ENCODE results near the gene CCL25.

CCL25 gene

GRCh38 chr19:8108560-8109445, 56.2 kb downstream of the CCL25 start:
- DNase-seq (ENCODE audit: low spot score): no peak
- CTCF ChIA-PET: interaction anchor here (0.7 kb wide), 1 partner anchor 378 kb away, joined by 4 read pairs; no protein-coding TSS in a partner anchor
- TF ChIP-seq CTCF (conservative IDR thresholded peaks at IDR 0.05; ENCODE audit: low read depth): no peak
- POLR2A ChIA-PET (ENCODE audit: low non-redundant PET): no interaction called here
- H3K27ac ChIP-seq: no peak overlapping the region

GRCh38 chr19:8109455-8109854, 56.9 kb downstream of the CCL25 start:
- ChIA-PET CTCF (interaction anchor here (0.7 kb wide), 2 partner anchors 32 to 378 kb away, joined by 3 to 4 read pairs; no protein-coding TSS in a partner anchor), POLR2A (ENCODE audit: low non-redundant PET) (no interaction called here)
- no peak for TF ChIP-seq CTCF (conservative IDR thresholded peaks at IDR 0.05; ENCODE audit: low read depth)
- H3K27ac ChIP-seq: no peak overlapping the region
- no peak for DNase-seq (ENCODE audit: low spot score)

- no peak for TF ChIP-seq CTCF (conservative IDR thresholded peaks at IDR 0.05; ENCODE audit: low read depth)
- DNase-seq (ENCODE audit: low spot score): no peak
- ChIA-PET POLR2A (ENCODE audit: low non-redundant PET) (no interaction called here), CTCF (interaction anchor here (0.7 kb wide), 1 partner anchor 31 kb away, joined by 3 read pairs; no protein-coding TSS in a partner anchor)
- H3K27ac ChIP-seq: no peak overlapping the region
Observed at GRCh38 chr19:8109890-8110662, 57.5 kb downstream of the CCL25 start.

GRCh38 chr19:8110931-8111330, 58.4 kb downstream of the CCL25 start:
- ChIA-PET CTCF (no interaction called here), POLR2A (ENCODE audit: low non-redundant PET) (no interaction called here)
- DNase-seq (ENCODE audit: low spot score): no peak
- no peak overlapping the region for H3K27ac ChIP-seq
- no peak for TF ChIP-seq CTCF (conservative IDR thresholded peaks at IDR 0.05; ENCODE audit: low read depth)

GRCh38 chr19:8111376-8111775, 58.8 kb downstream of the CCL25 start:
- no peak for TF ChIP-seq CTCF (conservative IDR thresholded peaks at IDR 0.05; ENCODE audit: low read depth)
- H3K27ac ChIP-seq: no peak overlapping the region
- CTCF ChIA-PET: no interaction called here
- POLR2A ChIA-PET (ENCODE audit: low non-redundant PET): no interaction called here
- DNase-seq (ENCODE audit: low spot score): no peak
